Medulla oblongata (tissue), 1 donor: ENCODE measurements around the gene SPRED1.
"Not testable (repeated sequence)": the region's sequence is repeated elsewhere in the genome, so short reads cannot be mapped to it uniquely, and the experiment has no call there.

Experiments used
- DNase-seq: peaks from one replicate; pipeline ENCODE4 v3.0.0-alpha.2; 2015; ENCODE audit errors: extremely low spot score

Gene SPRED1

DNA sequence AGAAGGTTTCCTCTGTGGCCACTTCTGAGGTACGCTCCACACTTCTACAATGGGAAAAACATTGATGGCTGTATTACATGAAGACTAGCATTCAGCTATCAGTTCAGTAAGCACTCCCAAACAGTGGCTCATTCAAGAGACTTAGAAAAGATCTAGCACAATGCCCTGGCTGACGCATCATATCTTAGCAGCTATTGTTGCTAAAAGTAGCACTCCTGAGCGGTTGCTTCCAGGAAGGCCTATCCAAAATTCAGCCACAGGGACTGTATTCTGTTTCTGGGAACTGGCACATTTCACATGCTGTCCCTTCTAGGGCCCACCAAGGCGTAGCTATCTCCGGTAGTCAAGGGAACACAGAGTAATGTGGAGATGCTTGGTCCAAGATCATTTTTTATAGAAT is 21.2 kb upstream of the SPRED1 start:
- peak; percentile 70 for DNase-seq

- DNase-seq, result not testable (repeated sequence)
Observed at GRCh38 chr15:38237021-38237420, 15.6 kb upstream of the SPRED1 start.

DNA sequence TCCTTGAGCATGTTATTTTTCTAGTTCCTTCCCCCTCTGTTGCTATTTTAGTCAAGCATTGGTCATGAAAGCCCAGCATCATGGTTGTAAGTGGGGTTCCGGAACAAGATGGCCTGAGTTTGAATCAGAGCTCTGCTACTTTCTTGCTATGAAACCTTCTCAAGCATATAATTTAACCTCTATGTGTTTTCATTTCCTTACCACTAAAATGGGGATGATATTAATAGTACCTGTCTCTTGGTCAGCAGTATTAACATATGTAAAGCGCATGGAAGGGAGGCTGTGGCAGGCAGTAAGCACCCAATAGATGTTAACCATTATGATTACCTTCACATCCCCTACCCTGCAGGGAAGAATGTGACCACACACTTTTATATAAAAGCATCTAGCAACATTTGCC is 14.3 kb upstream of the SPRED1 start:
- DNase-seq, result no peak

DNA sequence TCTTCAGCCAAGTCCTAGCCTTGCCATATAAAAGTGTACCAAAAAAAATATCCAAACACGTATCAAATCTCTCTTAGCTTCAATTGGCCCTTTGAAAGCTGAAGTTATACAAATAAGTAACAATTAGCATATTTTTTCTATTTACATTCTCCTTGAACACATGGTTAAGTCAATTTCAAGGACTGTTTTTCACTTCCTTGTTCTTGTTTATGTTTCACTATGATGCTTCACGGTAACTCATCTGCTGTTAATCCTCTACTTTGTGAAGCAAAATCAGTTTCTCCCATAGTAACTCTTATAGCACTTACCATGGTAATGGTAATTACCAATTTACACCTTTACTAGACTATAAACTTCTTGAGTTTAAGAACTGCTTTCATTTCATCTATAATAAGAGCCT is 10.6 kb upstream of the SPRED1 start:
- no peak for DNase-seq

- no peak for DNase-seq
Observed at GRCh38 chr15:38243278-38244055, 9.2 kb upstream of the SPRED1 start.

DNA sequence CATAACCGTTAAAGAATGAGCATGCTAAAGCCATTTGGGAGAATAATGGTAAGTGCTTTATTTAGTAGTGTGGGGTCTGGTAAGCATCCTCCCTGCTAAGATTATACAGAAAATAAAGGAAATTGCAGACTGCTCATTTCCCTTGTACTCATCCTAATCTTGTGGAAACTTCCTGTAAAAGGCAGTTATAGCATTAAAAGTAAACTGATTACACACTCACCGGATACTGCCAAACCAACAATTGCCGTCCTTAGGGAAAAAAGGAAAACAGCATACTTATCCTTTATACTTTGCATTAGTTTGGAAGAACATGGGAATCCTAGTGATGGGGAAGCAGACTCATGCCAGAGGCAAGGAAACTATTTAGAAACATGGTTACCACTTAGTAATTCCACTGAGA is 5.3 kb upstream of the SPRED1 start:
- no peak for DNase-seq

DNA sequence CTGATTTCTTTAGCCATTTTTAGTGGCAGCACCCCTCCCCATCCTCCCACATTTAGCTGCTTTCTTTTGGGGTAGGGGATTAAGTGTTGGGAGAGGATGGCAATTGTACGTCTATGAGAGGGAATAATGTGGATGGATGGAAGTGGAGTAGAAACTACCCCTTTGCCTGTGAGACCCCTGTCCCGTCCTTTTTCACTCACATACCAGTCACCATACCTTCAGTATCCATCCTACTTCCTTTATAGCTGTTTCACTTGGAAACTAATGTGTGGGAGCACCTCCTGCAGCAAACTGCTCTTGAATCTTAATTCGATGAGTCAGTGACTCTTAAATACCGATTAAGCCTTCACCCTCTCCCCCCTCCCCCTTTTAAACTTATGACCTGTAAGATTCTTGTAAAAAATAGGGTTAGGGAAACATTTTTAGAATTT is 730 bp downstream of the SPRED1 start:
- DNase-seq, result peak; percentile 52

- peak; percentile 77 for DNase-seq
Observed at GRCh38 chr15:38254051-38254883, 1.6 kb downstream of the SPRED1 start.

DNA sequence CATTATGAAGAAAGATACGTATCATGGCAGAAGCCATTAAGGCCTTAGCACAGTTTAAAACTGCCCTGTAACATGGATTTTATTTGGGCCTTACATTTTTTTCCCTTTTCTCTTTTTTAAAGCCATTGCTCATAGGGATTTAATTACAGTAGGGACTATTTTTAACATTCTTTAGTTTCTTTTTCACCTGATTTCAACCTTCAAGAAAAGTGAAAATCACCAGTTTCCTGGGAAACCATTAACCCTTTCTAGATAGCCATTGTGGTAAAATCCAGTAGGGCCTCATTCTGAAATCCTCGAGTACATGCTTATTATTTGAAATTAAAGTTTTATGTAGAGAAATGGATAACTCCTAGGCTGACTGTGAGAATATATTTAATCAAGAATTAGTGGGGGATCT is 3.1 kb downstream of the SPRED1 start:
- DNase-seq, result no peak

- DNase-seq, result no peak
Observed at GRCh38 chr15:38257676-38258075, 5.0 kb downstream of the SPRED1 start.

GRCh38 chr15:38259134-38259533 is 6.5 kb downstream of the SPRED1 start:
- DNase-seq, result no peak

DNA sequence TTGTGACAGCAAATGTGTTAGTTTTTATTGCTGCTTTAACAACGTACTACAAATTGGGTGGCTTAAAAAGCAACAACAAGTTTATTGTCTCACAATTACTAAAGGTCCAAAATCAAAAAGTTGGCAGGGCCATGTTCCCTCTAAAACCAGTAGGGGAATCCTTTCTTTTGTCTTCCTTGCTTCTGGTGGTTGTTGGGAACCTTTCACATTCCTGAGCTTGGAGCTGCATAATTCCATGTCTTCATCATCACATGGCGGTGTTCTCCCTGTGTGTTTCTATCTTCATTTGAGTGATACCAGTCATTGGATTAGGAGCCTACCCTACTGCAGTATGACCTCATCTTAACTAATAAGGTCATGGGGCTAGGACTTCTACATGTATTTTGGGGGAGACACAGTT is 7.4 kb downstream of the SPRED1 start:
- no peak for DNase-seq

DNA sequence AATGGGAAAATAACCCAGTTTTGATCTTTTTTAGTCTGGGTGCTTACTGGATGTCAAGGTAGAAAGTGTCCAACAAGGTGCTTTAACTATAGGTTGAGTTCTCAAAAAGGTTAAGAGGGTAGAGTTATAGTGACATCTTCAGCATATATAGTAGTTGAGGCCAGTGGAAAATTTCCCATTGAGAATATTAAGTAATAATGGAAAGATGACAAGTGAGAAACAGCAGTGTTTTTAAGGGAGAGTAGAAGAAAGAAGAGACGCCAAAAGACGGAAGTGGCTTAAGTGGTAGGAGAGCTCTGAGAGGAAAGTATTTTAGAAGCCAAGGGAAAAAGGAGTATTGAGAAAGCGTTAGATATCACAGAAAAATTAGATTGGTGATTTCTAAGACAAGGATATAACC is 10.6 kb downstream of the SPRED1 start:
- DNase-seq, result no peak

- no peak for DNase-seq
Observed at GRCh38 chr15:38263996-38264395, 11.4 kb downstream of the SPRED1 start.

GRCh38 chr15:38266247-38266986 is 13.8 kb downstream of the SPRED1 start:
- no peak for DNase-seq

GRCh38 chr15:38267421-38268022 is 14.9 kb downstream of the SPRED1 start:
- DNase-seq, result no peak

- DNase-seq, result no peak
Observed at GRCh38 chr15:38271144-38271543, 18.5 kb downstream of the SPRED1 start.

DNA sequence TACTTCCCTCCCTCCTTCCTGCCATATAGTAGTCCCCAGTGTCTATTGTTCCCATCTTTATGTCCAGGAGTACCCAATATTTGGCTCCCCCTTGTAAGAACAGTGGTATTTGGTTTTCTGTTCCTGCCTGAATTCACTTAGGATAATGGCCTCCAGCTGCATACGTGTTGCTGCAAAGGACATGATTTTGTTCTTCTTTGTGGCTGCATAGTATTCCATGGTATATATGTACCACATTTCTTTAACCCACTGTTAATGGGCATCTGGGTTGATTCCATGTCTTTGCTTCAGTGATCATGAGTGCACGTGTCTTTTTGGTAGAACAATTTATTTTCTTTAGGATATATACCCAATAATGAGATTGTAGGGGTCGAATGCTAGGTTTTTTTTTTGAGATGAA is 19.3 kb downstream of the SPRED1 start:
- no peak for DNase-seq

- not testable (repeated sequence) for DNase-seq
Observed at GRCh38 chr15:38272431-38272830, 19.8 kb downstream of the SPRED1 start.

DNA sequence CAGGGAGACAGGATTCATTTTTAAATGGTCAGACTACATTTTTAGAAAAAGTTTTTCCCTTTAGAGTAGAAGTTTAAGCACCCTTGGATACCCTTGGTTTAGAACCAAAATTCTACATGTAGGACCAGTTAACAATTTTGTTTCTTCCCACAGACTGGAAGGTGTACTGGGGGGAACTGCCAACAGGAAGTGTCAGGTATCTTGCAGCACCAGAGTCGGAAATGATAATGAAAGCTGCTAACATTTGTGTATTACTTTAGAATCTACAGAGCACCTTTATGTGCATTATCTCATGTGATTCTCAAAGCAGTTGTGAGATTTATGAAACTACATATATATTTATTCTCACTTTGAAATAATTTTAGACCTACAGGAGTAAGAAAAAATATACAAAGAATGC is 21.5 kb downstream of the SPRED1 start:
- DNase-seq, result no peak

GRCh38 chr15:38275959-38276358 is 23.3 kb downstream of the SPRED1 start:
- DNase-seq, result no peak

- not testable (repeated sequence) for DNase-seq
Observed at GRCh38 chr15:38277281-38277680, 24.6 kb downstream of the SPRED1 start.
